ENCODE results near the gene VGLL4. TPM values are rescaled to one million over a fixed set of nuclear protein-coding genes. Genes with fewer than 3 reads are reported as not detected.

The VGLL4 gene
- total RNA-seq, 1 experiment from 2014 or later = 43.0 TPM

- TF ChIP-seq, protein P1, sequence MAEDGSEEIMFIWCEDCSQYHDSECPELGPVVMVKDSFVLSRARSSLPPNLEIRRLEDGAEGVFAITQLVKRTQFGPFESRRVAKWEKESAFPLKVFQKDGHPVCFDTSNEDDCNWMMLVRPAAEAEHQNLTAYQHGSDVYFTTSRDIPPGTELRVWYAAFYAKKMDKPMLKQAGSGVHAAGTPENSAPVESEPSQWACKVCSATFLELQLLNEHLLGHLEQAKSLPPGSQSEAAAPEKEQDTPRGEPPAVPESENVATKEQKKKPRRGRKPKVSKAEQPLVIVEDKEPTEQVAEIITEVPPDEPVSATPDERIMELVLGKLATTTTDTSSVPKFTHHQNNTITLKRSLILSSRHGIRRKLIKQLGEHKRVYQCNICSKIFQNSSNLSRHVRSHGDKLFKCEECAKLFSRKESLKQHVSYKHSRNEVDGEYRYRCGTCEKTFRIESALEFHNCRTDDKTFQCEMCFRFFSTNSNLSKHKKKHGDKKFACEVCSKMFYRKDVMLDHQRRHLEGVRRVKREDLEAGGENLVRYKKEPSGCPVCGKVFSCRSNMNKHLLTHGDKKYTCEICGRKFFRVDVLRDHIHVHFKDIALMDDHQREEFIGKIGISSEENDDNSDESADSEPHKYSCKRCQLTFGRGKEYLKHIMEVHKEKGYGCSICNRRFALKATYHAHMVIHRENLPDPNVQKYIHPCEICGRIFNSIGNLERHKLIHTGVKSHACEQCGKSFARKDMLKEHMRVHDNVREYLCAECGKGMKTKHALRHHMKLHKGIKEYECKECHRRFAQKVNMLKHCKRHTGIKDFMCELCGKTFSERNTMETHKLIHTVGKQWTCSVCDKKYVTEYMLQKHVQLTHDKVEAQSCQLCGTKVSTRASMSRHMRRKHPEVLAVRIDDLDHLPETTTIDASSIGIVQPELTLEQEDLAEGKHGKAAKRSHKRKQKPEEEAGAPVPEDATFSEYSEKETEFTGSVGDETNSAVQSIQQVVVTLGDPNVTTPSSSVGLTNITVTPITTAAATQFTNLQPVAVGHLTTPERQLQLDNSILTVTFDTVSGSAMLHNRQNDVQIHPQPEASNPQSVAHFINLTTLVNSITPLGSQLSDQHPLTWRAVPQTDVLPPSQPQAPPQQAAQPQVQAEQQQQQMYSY (CRISPR knock-in tag; IDR thresholded peaks at IDR 0.05) = no peak
- no peak for TF ChIP-seq FOXK1 (CRISPR knock-in tag; IDR thresholded peaks at IDR 0.05)
- TF ChIP-seq, protein P2, sequence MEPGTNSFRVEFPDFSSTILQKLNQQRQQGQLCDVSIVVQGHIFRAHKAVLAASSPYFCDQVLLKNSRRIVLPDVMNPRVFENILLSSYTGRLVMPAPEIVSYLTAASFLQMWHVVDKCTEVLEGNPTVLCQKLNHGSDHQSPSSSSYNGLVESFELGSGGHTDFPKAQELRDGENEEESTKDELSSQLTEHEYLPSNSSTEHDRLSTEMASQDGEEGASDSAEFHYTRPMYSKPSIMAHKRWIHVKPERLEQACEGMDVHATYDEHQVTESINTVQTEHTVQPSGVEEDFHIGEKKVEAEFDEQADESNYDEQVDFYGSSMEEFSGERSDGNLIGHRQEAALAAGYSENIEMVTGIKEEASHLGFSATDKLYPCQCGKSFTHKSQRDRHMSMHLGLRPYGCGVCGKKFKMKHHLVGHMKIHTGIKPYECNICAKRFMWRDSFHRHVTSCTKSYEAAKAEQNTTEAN (CRISPR knock-in tag; IDR thresholded peaks at IDR 0.05) = no peak
Measured at GRCh38 chr3:11631820-11632219, 11.9 kb downstream of the VGLL4 start (continued).

- Mint-ChIP-seq H3K4me1 (peaks cover 48% of the 10 kb centered on the region), H3K27ac (no peak overlapping the region), H3K9me3 (no peaks in the 10 kb centered on the region), H3K4me3 (no peak overlapping the region), H3K36me3 (no peaks in the 10 kb centered on the region), H3K27me3 (ENCODE audit: low read depth) (no peaks in the 10 kb centered on the region)
- POLR2A ChIA-PET = interaction anchor here (0.6 kb wide), 1 partner anchor 10 kb away, joined by 3 read pairs; no protein-coding TSS in a partner anchor
- ATAC-seq (no peak), DNase-seq (ENCODE audit: low spot score) (no peak)
- TF ChIP-seq, protein P3, sequence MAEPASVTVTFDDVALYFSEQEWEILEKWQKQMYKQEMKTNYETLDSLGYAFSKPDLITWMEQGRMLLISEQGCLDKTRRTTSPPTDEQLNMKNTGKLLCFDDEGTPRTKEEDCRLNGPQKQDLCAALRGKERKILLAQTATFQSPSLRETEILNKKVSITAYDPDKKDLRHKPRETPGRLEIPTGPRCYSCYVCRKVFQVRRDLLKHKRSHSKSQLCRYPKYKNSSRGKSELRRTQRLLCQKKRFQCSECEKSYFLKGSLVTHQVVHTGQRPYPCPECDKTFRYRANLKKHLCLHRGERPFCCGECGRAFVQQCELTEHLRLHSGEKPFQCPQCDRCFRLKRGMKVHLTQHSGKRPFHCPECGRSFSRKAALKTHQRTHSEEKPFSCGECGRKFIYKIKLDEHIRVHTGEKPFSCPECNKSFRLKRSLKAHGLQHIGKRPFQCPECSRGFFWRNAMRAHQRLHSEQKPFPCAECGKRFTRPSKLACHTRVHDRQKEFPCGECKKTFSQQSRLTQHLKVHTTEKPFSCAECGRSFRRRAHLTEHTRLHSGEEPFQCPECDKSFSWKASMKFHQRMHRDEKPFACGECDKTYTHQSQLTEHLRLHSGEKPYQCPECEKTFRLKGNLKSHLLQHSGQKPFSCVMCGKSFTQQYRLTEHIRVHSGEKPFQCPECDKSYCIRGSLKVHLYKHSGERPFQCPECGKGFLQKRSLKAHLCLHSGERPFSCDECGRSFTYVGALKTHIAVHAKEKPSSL (CRISPR knock-in tag; conservative IDR thresholded peaks at IDR 0.05) = no peak
- TF ChIP-seq ATF3 (CRISPR knock-in tag; conservative IDR thresholded peaks at IDR 0.05) (no peak), GTF2I (CRISPR knock-in tag; conservative IDR thresholded peaks at IDR 0.05) (no peak), SMAD3 (CRISPR knock-in tag; IDR thresholded peaks at IDR 0.05; ENCODE audit: borderline replicate concordance) (no peak), MAX (CRISPR knock-in tag; IDR thresholded peaks at IDR 0.05) (no peak), TCF7 (CRISPR knock-in tag; IDR thresholded peaks at IDR 0.05; ENCODE audit: low read depth) (no peak), ESRRA (CRISPR knock-in tag; IDR thresholded peaks at IDR 0.05; ENCODE audit: borderline replicate concordance) (no peak), MXD4 (CRISPR knock-in tag; IDR thresholded peaks at IDR 0.05; ENCODE audit: borderline replicate concordance) (no peak), NR1H2 (CRISPR knock-in tag; IDR thresholded peaks at IDR 0.05) (no peak)
- TF ChIP-seq, protein P4, sequence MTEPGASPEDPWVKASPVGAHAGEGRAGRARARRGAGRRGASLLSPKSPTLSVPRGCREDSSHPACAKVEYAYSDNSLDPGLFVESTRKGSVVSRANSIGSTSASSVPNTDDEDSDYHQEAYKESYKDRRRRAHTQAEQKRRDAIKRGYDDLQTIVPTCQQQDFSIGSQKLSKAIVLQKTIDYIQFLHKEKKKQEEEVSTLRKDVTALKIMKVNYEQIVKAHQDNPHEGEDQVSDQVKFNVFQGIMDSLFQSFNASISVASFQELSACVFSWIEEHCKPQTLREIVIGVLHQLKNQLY (CRISPR knock-in tag; IDR thresholded peaks at IDR 0.05) = no peak
- TF ChIP-seq, protein P5, sequence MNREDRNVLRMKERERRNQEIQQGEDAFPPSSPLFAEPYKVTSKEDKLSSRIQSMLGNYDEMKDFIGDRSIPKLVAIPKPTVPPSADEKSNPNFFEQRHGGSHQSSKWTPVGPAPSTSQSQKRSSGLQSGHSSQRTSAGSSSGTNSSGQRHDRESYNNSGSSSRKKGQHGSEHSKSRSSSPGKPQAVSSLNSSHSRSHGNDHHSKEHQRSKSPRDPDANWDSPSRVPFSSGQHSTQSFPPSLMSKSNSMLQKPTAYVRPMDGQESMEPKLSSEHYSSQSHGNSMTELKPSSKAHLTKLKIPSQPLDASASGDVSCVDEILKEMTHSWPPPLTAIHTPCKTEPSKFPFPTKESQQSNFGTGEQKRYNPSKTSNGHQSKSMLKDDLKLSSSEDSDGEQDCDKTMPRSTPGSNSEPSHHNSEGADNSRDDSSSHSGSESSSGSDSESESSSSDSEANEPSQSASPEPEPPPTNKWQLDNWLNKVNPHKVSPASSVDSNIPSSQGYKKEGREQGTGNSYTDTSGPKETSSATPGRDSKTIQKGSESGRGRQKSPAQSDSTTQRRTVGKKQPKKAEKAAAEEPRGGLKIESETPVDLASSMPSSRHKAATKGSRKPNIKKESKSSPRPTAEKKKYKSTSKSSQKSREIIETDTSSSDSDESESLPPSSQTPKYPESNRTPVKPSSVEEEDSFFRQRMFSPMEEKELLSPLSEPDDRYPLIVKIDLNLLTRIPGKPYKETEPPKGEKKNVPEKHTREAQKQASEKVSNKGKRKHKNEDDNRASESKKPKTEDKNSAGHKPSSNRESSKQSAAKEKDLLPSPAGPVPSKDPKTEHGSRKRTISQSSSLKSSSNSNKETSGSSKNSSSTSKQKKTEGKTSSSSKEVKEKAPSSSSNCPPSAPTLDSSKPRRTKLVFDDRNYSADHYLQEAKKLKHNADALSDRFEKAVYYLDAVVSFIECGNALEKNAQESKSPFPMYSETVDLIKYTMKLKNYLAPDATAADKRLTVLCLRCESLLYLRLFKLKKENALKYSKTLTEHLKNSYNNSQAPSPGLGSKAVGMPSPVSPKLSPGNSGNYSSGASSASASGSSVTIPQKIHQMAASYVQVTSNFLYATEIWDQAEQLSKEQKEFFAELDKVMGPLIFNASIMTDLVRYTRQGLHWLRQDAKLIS (CRISPR knock-in tag; IDR thresholded peaks at IDR 0.05; ENCODE audit: borderline replicate concordance) = no peak
- TF ChIP-seq, protein P6, sequence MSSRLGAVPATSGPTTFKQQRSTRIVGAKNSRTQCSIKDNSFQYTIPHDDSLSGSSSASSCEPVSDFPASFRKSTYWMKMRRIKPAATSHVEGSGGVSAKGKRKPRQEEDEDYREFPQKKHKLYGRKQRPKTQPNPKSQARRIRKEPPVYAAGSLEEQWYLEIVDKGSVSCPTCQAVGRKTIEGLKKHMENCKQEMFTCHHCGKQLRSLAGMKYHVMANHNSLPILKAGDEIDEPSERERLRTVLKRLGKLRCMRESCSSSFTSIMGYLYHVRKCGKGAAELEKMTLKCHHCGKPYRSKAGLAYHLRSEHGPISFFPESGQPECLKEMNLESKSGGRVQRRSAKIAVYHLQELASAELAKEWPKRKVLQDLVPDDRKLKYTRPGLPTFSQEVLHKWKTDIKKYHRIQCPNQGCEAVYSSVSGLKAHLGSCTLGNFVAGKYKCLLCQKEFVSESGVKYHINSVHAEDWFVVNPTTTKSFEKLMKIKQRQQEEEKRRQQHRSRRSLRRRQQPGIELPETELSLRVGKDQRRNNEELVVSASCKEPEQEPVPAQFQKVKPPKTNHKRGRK (CRISPR knock-in tag; IDR thresholded peaks at IDR 0.05; ENCODE audit: borderline replicate concordance) = no peak
- TF ChIP-seq, protein P1 (CRISPR knock-in tag; IDR thresholded peaks at IDR 0.05) = no peak
- CTCF ChIA-PET = no interaction called here
Measured at GRCh38 chr3:11629716-11630115, 14.0 kb downstream of the VGLL4 start.

Data from WTC11 (cell line).